Pancreas (tissue), 10 donors: ENCODE measurements around the gene CDKAL1. TPM values are rescaled to one million over a fixed set of nuclear protein-coding genes. Genes with fewer than 3 reads are reported as not detected.

Source experiments
- ATAC-seq, 4 donors: fragments of 200-7000 bp; cut with Tn5 transposase; one replicate each; pipeline versions ENCODE4 v1.8.0 to v1.9.1; 2020; ENCODE audit warnings: mild to moderate bottlenecking in 4 of 4, moderate library complexity in 4 of 4
- DNase-seq, 6 donors: peaks; one replicate each; pipeline ENCODE4 v3.0.0-alpha.2; 2020
- FAIRE-seq: peaks from 2 replicates; lab custom pipeline; 2012; peaks lifted over from hg19 to GRCh38; lab: Jason Lieb, UNC
- H3K27ac ChIP-seq, 4 donors: fragments of 200-600 bp; sonication (generic); 1 replicate in 3 of 4; 2 replicates in 1 of 4; pipeline versions ENCODE4 v1.5.0 to v1.8.0; 2020
- H3K27me3 ChIP-seq, 4 donors: fragments of 200-600 bp; one replicate each; pipeline ENCODE4 v1.8.0; 2021
- H3K36me3 ChIP-seq, 3 donors: fragments of 200-600 bp; sonication (generic) in 1 of 3; one replicate each; pipeline versions ENCODE4 v1.5.0 to v1.8.0; 2020 to 2021
- H3K4me1 ChIP-seq, 3 donors: fragments of 200-600 bp; one replicate each; pipeline ENCODE4 v1.8.0; 2021
- H3K4me3 ChIP-seq, 4 donors: fragments of 200-600 bp; sonication (generic) in 2 of 4; one replicate each; pipeline versions ENCODE4 v1.5.0 to v1.8.0; 2020 to 2021
- H3K9me3 ChIP-seq, 4 donors: fragments of 200-600 bp; one replicate each; pipeline ENCODE4 v1.8.0; 2021
- CTCF ChIP-seq, 4 donors: fragments of 200-600 bp; sonication (generic) in 3 of 4; IDR thresholded peaks; one replicate each; pipeline versions ENCODE4 v1.5.0 to v1.8.0; 2021; ENCODE audit warnings: antibody characterized with exemption in 4 of 4
- WGBS, 2 donors: extraction: QIAGEN DNeasy Blood & Tissue Kit; methylation state at CpG; one replicate each; pipeline ENCODE4 v1.1.7; 2013; 5-methylcytosine and 5-hydroxymethylcytosine counted together
- intact Hi-C, 3 donors: fragments of 100-400 bp; cut with DNase I; formaldehyde crosslinking; loops; one replicate each; pipeline versions ENCODE4 v1.11.1 to v1.14.2; 2022
- polyA plus RNA-seq, 2 donors: library from polyadenylated mRNA; stranded (reverse); fragments of 200-250 nt; gene quantifications; one replicate each; pipeline ENCODE4 v1.2.3, GENCODE V29; 2013
- total RNA-seq, 6 donors: library from RNA; stranded (reverse); fragmentation: NEBNext Ultra II Directional in 4 of 6; extraction: Animal tissue kit (Norgen Biotek cat#: 25700) in 4 of 6; gene quantifications; one replicate each; pipeline versions ENCODE4 v1.2.1 to v1.2.4, GENCODE V29; 2021 to 2023
- donor health status: healthy with polysubstance abuse.
- donor health status: DM: no; HTN: no; CAD: no; lungs with moderate emphysema.
- donor health status: DM: no; HTN: no; CAD: no.
- donor health status: control.
- donor health status: control.
- donor health status: Bipolar disorder and iron deficiency.
- donor health status: DM: yes; HTN: yes; CAD: no.
- donor health status: DM: no; HTN: no; CAD: no.
- donor health status: DM: no; HTN: no; CAD: no.
- donor health status: DM: yes; HTN: yes; CAD: no.

Gene CDKAL1
- total and polyA plus RNA-seq, 8 donors, result 3.3 to 11.7 (median 8.2) TPM

- DNase-seq, result no peak
- Histone ChIP-seq H3K36me3 (no peaks in the 10 kb centered on the region), H3K4me3 (no peak overlapping the region), H3K4me1 (no peaks in the 10 kb centered on the region), H3K9me3 (no peaks in the 10 kb centered on the region), H3K27ac (no peak overlapping the region), H3K27me3 (no peaks in the 10 kb centered on the region)
- no peak for ATAC-seq
- TF ChIP-seq CTCF (IDR thresholded peaks at IDR 0.05), result no peak
- intact Hi-C loops, result no loop called here
- WGBS, 2 donors, result 94% methylated on average over 4 of the region's 4 CpGs
- FAIRE-seq, result no peak
Measured at GRCh38 chr6:21171801-21172200, 637.5 kb downstream of the CDKAL1 start.

DNA sequence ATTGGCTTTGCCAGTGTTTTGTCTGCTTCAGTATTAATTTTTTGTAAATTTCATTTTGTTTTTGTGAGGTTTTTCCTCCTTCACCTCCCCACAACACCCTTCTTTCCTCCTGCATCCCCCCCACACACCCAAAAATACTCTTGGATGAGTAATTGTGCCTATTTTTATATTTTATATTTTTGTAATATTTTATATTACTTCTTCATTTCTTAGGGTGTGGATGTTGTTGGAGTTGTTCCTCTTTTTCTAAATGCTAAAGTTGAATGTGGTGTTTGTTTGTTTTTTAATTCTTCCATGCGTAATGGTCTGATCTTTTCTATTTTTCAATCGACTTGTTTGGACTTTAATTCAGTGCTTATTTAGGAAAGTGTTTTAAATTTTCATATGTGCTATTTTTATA is 638.8 kb downstream of the CDKAL1 start:
- intact Hi-C loops, result no loop called here
- Histone ChIP-seq H3K27me3 (no peaks in the 10 kb centered on the region), H3K9me3 (no peaks in the 10 kb centered on the region), H3K4me1 (no peaks in the 10 kb centered on the region), H3K27ac (no peak overlapping the region), H3K4me3 (no peak overlapping the region), H3K36me3 (no peaks in the 10 kb centered on the region)
- TF ChIP-seq CTCF (IDR thresholded peaks at IDR 0.05), result no peak
- FAIRE-seq, result no peak
- ATAC-seq, result no peak
- no peak for DNase-seq
- 82 to 90% methylated on average over 2 of the region's 2 CpGs for WGBS, 2 donors

- 93 to 96% methylated on average over 2 of the region's 2 CpGs for WGBS, 2 donors
- DNase-seq, result no peak
- no peak for TF ChIP-seq CTCF (IDR thresholded peaks at IDR 0.05)
Measured at GRCh38 chr6:21173678-21174077, 639.4 kb downstream of the CDKAL1 start.

GRCh38 chr6:21176197-21176596 is 641.9 kb downstream of the CDKAL1 start:
- TF ChIP-seq CTCF (IDR thresholded peaks at IDR 0.05), result no peak
- Histone ChIP-seq H3K9me3 (no peaks in the 10 kb centered on the region), H3K36me3 (no peaks in the 10 kb centered on the region), H3K27ac (no peak overlapping the region), H3K4me3 (no peak overlapping the region), H3K4me1 (no peaks in the 10 kb centered on the region), H3K27me3 (no peaks in the 10 kb centered on the region)
- FAIRE-seq (no peak), ATAC-seq (no peak), DNase-seq (no peak)
- 97 to 100% methylated on average over 4 of the region's 4 CpGs for whole genome bisulfite sequencing, 2 donors
- intact Hi-C loops, result no loop called here

More at GRCh38 chr6:21173678-21174077, 639.4 kb downstream of the CDKAL1 start:
- no peak for FAIRE-seq
- H3K9me3 ChIP-seq, result no peaks in the 10 kb centered on the region
- H3K36me3 ChIP-seq, result no peaks in the 10 kb centered on the region
- intact Hi-C loops, result no loop called here
- H3K27ac ChIP-seq, result no peak overlapping the region
- H3K4me1 ChIP-seq, result no peaks in the 10 kb centered on the region
- no peaks in the 10 kb centered on the region for H3K27me3 ChIP-seq
- H3K4me3 ChIP-seq, result no peak overlapping the region
- ATAC-seq, result no peak

- Histone ChIP-seq H3K4me1 (no peaks in the 10 kb centered on the region), H3K9me3 (no peaks in the 10 kb centered on the region), H3K27me3 (no peaks in the 10 kb centered on the region), H3K27ac (no peak overlapping the region), H3K36me3 (no peaks in the 10 kb centered on the region), H3K4me3 (no peak overlapping the region)
- DNase-seq, result no peak
- WGBS, 2 donors, result 93 to 98% methylated on average over 1 of the region's 1 CpG
- no peak for TF ChIP-seq CTCF (IDR thresholded peaks at IDR 0.05)
- no peak for ATAC-seq
- no peak for FAIRE-seq
- intact Hi-C loops, result no loop called here
Measured at GRCh38 chr6:21180155-21180554, 645.9 kb downstream of the CDKAL1 start.
